GM23338 (cell line): ENCODE data around the gene CES4A. TPM values are rescaled to one million over a fixed set of nuclear protein-coding genes. Genes with fewer than 3 reads are reported as not detected.

ENCODE experiments used
- ATAC-seq: fragments of 200-7000 bp; cut with Tn5 transposase; 3 replicates; pipeline ENCODE4 v1.9.1; 2020
- DNase-seq: peaks from one replicate; pipeline ENCODE4 v3.0.0-alpha.2; 2015; ENCODE audit warnings: low spot score
- H2AFZ ChIP-seq: fragments of 200-600 bp; sonication (generic); 2 replicates; pipeline ENCODE4 v1.8.0; 2016; ENCODE audit warnings: antibody characterized with exemption, mild to moderate bottlenecking, moderate library complexity
- H3F3A ChIP-seq: fragments of 200-600 bp; sonication (generic); replicated peaks from 2 replicates; pipeline ENCODE4 v1.8.0; 2017; ENCODE audit warnings: antibody characterized with exemption, mixed run types, low read depth
- H3K27ac ChIP-seq: fragments of 200-600 bp; sonication (generic); 2 replicates; pipeline ENCODE4 v1.6.1; 2016; ENCODE audit warnings: low read depth
- H3K27me3 ChIP-seq: fragments of 200-600 bp; sonication (generic); 2 replicates; pipeline ENCODE4 v1.8.0; 2016; ENCODE audit warnings: mild to moderate bottlenecking, mixed run types, moderate library complexity; ENCODE audit not compliant: insufficient read depth
- H3K36me3 ChIP-seq: fragments of 200-600 bp; sonication (generic); 2 replicates; pipeline ENCODE4 v1.8.0; 2016; ENCODE audit warnings: mild to moderate bottlenecking; ENCODE audit not compliant: insufficient read depth
- H3K4me1 ChIP-seq: fragments of 200-600 bp; sonication (generic); 2 replicates; pipeline ENCODE4 v1.8.0; 2016; ENCODE audit warnings: mild to moderate bottlenecking, moderate library complexity; ENCODE audit not compliant: insufficient read depth
- H3K4me2 ChIP-seq: fragments of 200-600 bp; sonication (generic); 2 replicates; pipeline ENCODE4 v1.7.1; 2017; ENCODE audit warnings: mixed run types
- H3K4me3 ChIP-seq: fragments of 200-600 bp; sonication (generic); 2 replicates; pipeline ENCODE4 v1.6.1; 2016; ENCODE audit warnings: mixed run types
- H3K79me2 ChIP-seq: fragments of 200-600 bp; sonication (generic); replicated peaks from 2 replicates; pipeline ENCODE4 v1.8.0; 2017; ENCODE audit warnings: mild to moderate bottlenecking; ENCODE audit not compliant: insufficient read depth
- H3K9me2 ChIP-seq: fragments of 200-600 bp; sonication (generic); 2 replicates; pipeline ENCODE4 v1.8.0; 2017; ENCODE audit not compliant: insufficient read depth
- H4K20me1 ChIP-seq: fragments of 200-600 bp; sonication (generic); replicated peaks from 2 replicates; pipeline ENCODE4 v1.8.0; 2017; ENCODE audit warnings: mild to moderate bottlenecking; ENCODE audit not compliant: insufficient read depth
- H3K27ac Mint-ChIP-seq: 2 replicates; pipeline ENCODE4 v1.8.0; 2020; ENCODE audit warnings: inconsistent platforms, mild to moderate bottlenecking, moderate library complexity, mixed read lengths
- H3K27me3 Mint-ChIP-seq: 3 replicates; pipeline ENCODE4 v1.8.0; 2022; ENCODE audit warnings: low read depth, mild to moderate bottlenecking, moderate library complexity, mixed read lengths, inconsistent platforms; ENCODE audit not compliant: insufficient read depth, poor library complexity
- H3K36me3 Mint-ChIP-seq: 3 replicates; pipeline ENCODE4 v1.8.0; 2021; ENCODE audit warnings: low read depth, mild to moderate bottlenecking, inconsistent platforms, moderate library complexity, mixed read lengths
- H3K4me1 Mint-ChIP-seq: 3 replicates; pipeline ENCODE4 v1.8.0; 2020; ENCODE audit warnings: mild to moderate bottlenecking, inconsistent platforms, mixed read lengths
- H3K4me3 Mint-ChIP-seq: 3 replicates; pipeline ENCODE4 v1.8.0; 2021; ENCODE audit warnings: moderate library complexity, mild to moderate bottlenecking, inconsistent platforms, mixed read lengths
- H3K9me3 Mint-ChIP-seq: 3 replicates; pipeline ENCODE4 v1.8.0; 2020; ENCODE audit warnings: moderate library complexity, mild to moderate bottlenecking, inconsistent platforms, mixed read lengths
- JUNB ChIP-seq: IDR thresholded peaks from one replicate; pipeline ENCODE4 v1.6.1; 2016; ENCODE audit warnings: antibody characterized with exemption; ENCODE audit not compliant: unreplicated experiment
- NANOG ChIP-seq: IDR thresholded peaks from 2 replicates; pipeline ENCODE4 v1.6.1; 2016; ENCODE audit warnings: antibody characterized with exemption, borderline replicate concordance
- STAT1 ChIP-seq: IDR thresholded peaks from one replicate; pipeline ENCODE4 v1.6.1; 2016; ENCODE audit warnings: antibody characterized with exemption; ENCODE audit not compliant: unreplicated experiment
- ZNF331 ChIP-seq: fragments of 250-450 bp; sonication (Bioruptor Pico); IDR thresholded peaks from 2 replicates; pipeline ENCODE4 v1.5.0; 2020; ENCODE audit warnings: low read depth, mild to moderate bottlenecking, moderate library complexity
- polyA plus RNA-seq: library from polyadenylated mRNA; unstranded; fragments of >200 nt; fragmentation: Nextera tagmentation; extraction: Ambion mirVana; gene quantifications from 2 replicates; pipeline ENCODE4 v1.2.1, GENCODE V29; 2016
- total RNA-seq: library from RNA; depleted of rRNA; stranded (reverse); fragments of >200 nt; shearing (Covaris generic); gene quantifications from 2 replicates; pipeline ENCODE4 v1.2.3, GENCODE V29; 2014
- TF ChIP-seq, protein P1 (sequence below): IDR thresholded peaks from one replicate; pipeline ENCODE4 v1.6.1; 2018; ENCODE audit warnings: antibody characterized with exemption; ENCODE audit not compliant: unreplicated experiment
- TF ChIP-seq, protein P2 (sequence below): fragments of 250-450 bp; sonication (Bioruptor Pico); IDR thresholded peaks from 2 replicates; pipeline ENCODE4 v1.5.0; 2020; ENCODE audit warnings: mild to moderate bottlenecking, moderate library complexity

CES4A gene
- total and polyA plus RNA-seq, 2 experiments from 2014 or later: 0.10 to 0.42 TPM

DNA sequence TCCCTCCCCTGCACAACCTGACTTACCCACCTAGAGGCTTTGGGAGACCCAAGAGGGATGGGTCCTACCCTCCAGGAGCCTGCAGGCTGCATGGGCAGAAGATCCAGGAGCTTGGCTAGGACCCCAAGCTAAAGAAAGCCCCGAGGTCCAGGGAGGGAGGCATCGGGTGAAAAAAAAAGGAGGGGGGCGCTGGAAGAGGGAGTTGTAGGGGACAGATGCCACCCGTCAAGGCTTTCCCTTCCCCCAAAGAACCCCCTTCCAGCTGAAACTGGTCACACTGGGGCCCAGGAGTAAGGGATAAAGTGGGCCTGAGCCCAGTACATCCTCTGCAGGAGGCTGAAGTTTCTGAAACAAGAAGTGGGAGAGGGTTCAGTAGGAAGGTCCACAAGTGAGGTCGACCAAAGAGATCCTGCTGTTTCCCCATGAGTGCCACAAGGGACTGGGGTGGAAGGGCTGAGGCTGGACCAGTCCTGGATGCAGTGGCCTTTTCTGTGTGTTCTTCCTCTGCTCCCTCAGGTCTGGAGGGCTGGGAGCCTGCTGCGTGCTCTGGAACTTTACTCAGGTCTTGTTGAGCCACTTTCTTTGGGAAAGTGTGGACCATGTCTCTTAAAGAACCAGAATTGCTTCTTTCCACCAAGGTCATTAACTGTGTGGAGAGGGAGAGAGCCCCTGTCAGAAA is 26.4 kb downstream of the CES4A start:
- Mint-ChIP-seq H3K27ac (no peak overlapping the region), H3K36me3 (no peaks in the 10 kb centered on the region), H3K27me3 (peaks cover 47% of the 10 kb centered on the region), H3K9me3 (no peaks in the 10 kb centered on the region), H3K4me3 (peak overlapping the region; percentile 71), H3K4me1 (no peaks in the 10 kb centered on the region; the same call in 2 of the 3 replicates)
- no peaks in the 10 kb centered on the region for H4K20me1 ChIP-seq
- H2AFZ ChIP-seq: peak overlapping the region; percentile 95
- DNase-seq (peak; percentile 29), ATAC-seq (peak; percentile 11; the same call in 2 of the 3 replicates)
- H3K36me3 ChIP-seq: no peaks in the 10 kb centered on the region
- H3K27ac ChIP-seq: no peak overlapping the region
- H3K79me2 ChIP-seq: no peaks in the 10 kb centered on the region
- peaks cover 57% of the 10 kb centered on the region for H3K27me3 ChIP-seq
- peak overlapping the region; percentile 88 for H3K4me2 ChIP-seq
- H3K4me3 ChIP-seq: peak overlapping the region; percentile 64
- no peaks in the 10 kb centered on the region for H3F3A ChIP-seq
- TF ChIP-seq STAT1: no peak
- no peak for TF ChIP-seq JUNB
- TF ChIP-seq, protein P1, sequence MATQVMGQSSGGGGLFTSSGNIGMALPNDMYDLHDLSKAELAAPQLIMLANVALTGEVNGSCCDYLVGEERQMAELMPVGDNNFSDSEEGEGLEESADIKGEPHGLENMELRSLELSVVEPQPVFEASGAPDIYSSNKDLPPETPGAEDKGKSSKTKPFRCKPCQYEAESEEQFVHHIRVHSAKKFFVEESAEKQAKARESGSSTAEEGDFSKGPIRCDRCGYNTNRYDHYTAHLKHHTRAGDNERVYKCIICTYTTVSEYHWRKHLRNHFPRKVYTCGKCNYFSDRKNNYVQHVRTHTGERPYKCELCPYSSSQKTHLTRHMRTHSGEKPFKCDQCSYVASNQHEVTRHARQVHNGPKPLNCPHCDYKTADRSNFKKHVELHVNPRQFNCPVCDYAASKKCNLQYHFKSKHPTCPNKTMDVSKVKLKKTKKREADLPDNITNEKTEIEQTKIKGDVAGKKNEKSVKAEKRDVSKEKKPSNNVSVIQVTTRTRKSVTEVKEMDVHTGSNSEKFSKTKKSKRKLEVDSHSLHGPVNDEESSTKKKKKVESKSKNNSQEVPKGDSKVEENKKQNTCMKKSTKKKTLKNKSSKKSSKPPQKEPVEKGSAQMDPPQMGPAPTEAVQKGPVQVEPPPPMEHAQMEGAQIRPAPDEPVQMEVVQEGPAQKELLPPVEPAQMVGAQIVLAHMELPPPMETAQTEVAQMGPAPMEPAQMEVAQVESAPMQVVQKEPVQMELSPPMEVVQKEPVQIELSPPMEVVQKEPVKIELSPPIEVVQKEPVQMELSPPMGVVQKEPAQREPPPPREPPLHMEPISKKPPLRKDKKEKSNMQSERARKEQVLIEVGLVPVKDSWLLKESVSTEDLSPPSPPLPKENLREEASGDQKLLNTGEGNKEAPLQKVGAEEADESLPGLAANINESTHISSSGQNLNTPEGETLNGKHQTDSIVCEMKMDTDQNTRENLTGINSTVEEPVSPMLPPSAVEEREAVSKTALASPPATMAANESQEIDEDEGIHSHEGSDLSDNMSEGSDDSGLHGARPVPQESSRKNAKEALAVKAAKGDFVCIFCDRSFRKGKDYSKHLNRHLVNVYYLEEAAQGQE: no peak
- no peak for TF ChIP-seq ZNF331 (CRISPR knock-in tag)
- TF ChIP-seq NANOG: no peak
- TF ChIP-seq, protein P2, sequence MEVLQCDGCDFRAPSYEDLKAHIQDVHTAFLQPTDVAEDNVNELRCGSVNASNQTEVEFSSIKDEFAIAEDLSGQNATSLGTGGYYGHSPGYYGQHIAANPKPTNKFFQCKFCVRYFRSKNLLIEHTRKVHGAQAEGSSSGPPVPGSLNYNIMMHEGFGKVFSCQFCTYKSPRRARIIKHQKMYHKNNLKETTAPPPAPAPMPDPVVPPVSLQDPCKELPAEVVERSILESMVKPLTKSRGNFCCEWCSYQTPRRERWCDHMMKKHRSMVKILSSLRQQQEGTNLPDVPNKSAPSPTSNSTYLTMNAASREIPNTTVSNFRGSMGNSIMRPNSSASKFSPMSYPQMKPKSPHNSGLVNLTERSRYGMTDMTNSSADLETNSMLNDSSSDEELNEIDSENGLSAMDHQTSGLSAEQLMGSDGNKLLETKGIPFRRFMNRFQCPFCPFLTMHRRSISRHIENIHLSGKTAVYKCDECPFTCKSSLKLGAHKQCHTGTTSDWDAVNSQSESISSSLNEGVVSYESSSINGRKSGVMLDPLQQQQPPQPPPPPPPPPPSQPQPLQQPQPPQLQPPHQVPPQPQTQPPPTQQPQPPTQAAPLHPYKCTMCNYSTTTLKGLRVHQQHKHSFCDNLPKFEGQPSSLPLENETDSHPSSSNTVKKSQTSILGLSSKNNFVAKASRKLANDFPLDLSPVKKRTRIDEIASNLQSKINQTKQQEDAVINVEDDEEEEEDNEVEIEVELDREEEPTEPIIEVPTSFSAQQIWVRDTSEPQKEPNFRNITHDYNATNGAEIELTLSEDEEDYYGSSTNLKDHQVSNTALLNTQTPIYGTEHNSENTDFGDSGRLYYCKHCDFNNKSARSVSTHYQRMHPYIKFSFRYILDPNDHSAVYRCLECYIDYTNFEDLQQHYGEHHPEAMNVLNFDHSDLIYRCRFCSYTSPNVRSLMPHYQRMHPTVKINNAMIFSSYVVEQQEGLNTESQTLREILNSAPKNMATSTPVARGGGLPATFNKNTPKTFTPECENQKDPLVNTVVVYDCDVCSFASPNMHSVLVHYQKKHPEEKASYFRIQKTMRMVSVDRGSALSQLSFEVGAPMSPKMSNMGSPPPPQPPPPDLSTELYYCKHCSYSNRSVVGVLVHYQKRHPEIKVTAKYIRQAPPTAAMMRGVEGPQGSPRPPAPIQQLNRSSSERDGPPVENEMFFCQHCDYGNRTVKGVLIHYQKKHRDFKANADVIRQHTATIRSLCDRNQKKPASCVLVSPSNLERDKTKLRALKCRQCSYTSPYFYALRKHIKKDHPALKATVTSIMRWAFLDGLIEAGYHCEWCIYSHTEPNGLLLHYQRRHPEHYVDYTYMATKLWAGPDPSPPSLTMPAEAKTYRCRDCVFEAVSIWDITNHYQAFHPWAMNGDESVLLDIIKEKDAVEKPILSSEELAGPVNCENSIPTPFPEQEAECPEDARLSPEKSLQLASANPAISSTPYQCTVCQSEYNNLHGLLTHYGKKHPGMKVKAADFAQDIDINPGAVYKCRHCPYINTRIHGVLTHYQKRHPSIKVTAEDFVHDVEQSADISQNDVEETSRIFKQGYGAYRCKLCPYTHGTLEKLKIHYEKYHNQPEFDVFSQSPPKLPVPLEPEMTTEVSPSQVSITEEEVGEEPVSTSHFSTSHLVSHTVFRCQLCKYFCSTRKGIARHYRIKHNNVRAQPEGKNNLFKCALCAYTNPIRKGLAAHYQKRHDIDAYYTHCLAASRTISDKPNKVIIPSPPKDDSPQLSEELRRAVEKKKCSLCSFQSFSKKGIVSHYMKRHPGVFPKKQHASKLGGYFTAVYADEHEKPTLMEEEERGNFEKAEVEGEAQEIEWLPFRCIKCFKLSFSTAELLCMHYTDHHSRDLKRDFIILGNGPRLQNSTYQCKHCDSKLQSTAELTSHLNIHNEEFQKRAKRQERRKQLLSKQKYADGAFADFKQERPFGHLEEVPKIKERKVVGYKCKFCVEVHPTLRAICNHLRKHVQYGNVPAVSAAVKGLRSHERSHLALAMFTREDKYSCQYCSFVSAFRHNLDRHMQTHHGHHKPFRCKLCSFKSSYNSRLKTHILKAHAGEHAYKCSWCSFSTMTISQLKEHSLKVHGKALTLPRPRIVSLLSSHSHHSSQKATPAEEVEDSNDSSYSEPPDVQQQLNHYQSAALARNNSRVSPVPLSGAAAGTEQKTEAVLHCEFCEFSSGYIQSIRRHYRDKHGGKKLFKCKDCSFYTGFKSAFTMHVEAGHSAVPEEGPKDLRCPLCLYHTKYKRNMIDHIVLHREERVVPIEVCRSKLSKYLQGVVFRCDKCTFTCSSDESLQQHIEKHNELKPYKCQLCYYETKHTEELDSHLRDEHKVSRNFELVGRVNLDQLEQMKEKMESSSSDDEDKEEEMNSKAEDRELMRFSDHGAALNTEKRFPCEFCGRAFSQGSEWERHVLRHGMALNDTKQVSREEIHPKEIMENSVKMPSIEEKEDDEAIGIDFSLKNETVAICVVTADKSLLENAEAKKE: no peak
- H3K9me2 ChIP-seq: no peaks in the 10 kb centered on the region
- H3K4me1 ChIP-seq: peaks cover 4% of the 10 kb centered on the region; the same call in 1 of the 2 replicates
